HG03095 (cell line): Measurements from ENCODE around the gene CNTRL.
"Not testable (repeated sequence)": the region's sequence is repeated elsewhere in the genome, so short reads cannot be mapped to it uniquely, and the experiment has no call there.

ENCODE experiments used
- ATAC-seq: cut with Tn5 transposase; IDR thresholded peaks from one replicate; pipeline ENCODE4 v1.9.1; 2021; ENCODE audit warnings: moderate library complexity; ENCODE audit not compliant: unreplicated experiment

Gene CNTRL

GRCh38 chr9:121123816-121124535, 49.2 kb downstream of the CNTRL start:
- no peak for ATAC-seq

DNA sequence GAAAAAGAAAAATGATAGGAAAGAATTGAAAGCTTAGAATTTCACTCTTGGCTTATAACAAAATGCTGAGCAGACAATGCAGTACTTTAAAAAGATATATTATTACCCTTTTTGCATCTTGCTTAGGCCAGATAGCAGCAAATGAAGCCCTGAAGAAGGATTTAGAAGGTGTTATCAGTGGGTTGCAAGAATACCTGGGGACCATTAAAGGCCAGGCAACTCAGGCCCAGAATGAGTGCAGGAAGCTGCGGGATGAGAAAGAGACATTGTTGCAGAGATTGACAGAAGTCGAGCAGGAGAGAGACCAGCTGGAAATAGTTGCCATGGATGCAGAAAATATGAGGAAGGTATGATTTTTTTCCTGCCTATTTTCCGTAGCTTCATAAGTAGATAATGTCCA, 50.8 kb downstream of the CNTRL start:
- ATAC-seq, result no peak

DNA sequence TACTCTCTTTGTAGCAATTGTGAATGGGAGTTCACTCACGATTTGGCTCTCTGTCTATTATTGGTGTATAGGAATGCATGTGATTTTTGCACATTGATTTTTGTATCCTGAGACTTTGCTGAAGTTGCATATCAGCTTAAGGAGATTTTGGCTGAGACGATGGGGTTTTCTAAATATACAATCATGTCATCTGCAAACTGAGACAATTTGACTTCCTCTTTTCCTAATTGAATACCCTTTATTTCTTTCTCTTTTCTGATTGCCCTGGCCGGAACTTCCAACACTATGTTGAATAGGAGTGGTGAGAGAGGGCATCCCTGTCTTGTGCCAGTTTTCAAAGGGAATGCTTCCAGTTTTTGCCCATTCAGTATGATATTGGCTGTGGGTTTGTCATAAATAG, 54.6 kb downstream of the CNTRL start:
- not testable (repeated sequence) for ATAC-seq

DNA sequence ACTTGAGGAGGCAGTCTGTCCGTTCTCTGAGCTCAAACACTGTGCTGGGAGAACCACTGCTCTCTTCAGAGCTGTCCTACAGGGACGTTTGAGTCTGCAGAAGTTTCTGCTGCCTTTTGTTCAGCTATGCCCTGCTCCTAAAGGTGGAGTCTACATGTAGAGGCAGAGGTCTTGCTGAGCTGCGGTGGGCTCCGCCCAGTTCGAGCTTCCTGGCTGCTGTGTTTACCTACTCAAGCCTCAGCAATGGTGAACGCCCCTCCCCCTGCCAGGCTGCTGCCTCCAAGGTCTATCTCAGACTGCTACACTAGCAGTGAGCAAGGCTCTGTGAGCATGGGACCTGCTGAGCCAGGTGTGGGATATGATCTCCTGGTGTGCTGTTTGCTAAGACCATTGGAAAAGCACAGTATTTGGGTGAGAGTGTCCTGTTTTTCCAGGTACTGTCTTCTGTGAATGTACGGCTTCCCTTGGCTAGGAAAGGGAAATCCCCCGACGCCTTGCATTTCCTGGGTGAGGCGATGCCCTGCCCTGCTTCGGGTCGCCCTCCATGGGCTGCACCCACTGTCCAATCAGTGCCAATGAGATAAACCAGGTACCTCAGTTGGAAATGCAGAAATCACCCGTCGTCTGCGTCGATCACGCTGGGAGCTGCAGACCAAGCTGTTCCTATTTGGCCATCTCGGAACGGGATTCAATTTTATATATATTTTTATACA, 58.5 kb downstream of the CNTRL start:
- no peak for ATAC-seq

DNA sequence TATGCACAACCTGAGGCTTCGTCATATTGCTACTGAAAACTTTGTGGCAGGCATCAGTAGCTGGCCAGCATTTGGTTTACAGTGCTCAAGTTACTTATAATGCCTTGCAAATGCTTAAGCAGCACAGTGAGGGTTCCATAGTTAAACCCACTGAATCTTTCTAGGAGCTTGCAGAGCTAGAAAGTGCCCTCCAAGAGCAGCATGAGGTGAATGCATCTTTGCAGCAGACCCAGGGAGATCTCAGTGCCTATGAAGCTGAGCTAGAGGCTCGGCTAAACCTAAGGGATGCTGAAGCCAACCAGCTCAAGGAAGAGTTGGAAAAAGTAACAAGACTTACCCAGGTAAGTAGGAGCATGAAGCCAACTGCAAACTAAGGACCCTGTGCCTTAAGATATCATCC, 60.9 kb downstream of the CNTRL start:
- no peak for ATAC-seq

DNA sequence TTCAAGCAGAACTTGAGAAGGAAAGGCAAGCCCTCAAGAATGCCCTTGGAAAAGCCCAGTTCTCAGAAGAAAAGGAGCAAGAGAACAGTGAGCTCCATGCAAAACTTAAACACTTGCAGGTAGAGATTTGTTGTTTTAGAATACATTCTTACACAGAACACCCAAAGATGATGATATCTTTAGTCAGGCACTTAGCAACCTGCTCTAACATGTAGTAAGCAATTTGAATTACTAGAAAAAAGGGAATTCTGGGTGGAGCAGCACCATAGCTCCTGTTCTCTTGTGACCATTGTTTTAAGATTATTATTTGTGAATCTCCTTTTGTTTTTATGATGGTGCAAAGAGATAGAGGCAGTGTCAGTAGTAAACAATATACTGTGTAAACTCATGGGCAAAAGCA, 63.8 kb downstream of the CNTRL start:
- no peak for ATAC-seq

DNA sequence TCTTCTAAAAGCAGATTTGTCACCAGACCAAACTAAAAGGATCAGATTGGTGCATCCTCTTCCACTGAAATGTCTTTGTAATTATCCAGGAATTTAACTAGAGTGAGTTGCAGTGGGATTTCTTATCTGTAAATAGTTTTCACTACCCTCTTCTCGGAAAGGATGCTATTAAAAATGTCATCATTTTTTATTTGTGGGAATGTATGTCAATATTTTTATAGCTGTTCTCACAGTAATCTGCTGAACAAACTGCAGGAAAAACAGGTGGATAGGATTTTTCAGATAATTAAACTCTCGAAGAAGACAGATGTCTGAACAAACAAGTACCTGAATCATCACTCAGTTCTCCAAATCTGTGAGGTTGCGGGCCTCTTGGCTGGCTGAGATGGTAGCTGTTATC, 64.2 kb downstream of the CNTRL start:
- ATAC-seq, result no peak

DNA sequence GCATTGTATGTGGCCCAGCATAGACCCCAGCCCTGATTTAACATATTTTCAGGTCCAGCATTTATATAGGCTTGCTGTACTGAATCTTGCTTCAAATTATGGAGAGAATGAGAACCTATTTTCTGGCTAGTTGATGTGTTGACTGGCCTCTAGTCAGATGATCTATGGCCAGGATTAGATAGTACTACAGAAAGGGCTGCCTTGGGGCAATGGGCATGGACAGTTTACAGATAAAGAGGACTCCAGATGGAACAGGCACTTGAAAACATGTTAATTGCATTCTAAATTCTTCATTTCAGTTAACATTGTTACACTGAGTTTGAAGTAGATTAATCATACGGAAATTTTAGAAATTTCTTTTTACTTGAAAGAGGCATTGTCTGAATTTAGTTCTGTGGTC, 65.4 kb downstream of the CNTRL start:
- ATAC-seq, result no peak

DNA sequence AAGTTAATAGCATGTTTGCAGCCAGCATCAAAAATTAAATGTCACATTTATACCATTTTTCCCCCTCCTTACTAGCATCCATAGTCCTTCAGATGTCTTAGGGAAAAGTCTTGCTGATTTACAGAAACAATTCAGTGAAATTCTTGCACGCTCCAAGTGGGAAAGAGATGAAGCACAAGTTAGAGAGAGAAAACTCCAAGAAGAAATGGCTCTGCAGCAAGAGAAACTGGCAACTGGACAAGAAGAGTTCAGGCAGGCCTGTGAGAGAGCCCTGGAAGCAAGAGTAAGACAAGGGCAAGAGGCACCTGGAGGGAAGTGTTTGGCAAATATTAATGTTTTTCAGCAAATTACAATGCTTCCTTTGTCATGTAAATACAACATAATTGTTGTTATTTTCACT, 66.6 kb downstream of the CNTRL start:
- ATAC-seq, result no peak

GRCh38 chr9:121141706-121142105, 67.0 kb downstream of the CNTRL start:
- no peak for ATAC-seq

- no peak for ATAC-seq
Measured at GRCh38 chr9:121143771-121144170, 69.0 kb downstream of the CNTRL start.

- no peak for ATAC-seq
Measured at GRCh38 chr9:121144482-121144881, 69.7 kb downstream of the CNTRL start.

DNA sequence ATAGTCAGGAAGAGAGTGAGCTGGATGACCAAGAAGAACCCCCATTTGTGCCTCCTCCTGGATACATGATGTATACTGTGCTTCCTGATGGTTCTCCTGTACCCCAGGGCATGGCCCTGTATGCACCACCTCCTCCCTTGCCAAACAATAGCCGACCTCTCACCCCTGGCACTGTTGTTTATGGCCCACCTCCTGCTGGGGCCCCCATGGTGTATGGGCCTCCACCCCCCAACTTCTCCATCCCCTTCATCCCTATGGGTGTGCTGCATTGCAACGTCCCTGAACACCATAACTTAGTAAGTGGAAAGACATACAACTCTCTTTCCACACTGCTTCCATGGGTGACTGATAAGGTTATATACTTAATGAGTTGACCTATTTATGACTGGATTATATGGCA, 75.4 kb downstream of the CNTRL start:
- no peak for ATAC-seq

DNA sequence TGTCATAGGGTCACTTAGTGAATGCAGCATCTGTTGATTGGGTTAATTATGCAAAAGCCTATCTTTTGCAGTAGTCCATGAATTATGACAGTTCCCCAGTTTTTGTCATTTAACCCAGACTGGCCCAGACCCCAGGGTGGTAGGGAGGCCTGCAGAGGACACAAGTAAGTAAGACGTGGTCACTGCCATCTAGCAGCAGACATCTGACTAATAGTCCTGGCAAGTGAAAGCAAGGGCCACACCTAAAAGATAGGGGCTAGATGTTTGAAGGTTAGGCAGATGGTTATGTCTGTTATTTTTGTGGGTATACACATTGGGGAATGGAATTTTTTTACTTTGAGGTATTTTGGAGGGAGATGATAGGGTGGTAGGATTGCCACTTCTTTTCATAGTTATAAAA, 78.9 kb downstream of the CNTRL start:
- no peak for ATAC-seq

- no peak for ATAC-seq
Measured at GRCh38 chr9:121154782-121155181, 80.0 kb downstream of the CNTRL start.

DNA sequence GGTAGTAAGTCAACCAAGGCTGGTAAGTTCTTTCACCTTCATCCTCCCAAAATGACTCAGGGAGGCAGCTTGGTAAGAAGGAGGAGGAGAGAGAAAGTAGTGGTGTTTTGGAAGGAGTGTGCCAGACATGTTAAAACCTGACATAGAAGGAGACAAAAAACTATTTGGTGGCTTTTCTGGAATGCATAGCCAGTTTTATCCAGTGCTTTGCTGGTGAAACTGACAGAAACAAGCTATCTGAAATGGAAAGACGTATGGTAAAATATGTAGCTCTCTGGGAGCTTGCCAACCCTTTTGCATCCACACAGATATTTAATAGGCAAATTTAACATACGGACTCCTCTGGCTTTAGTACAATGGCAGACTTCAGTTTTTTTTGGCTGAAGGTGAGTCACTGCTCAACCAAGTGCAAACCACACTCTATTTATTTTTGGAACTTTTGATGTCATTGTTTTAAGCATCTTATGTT, 81.5 kb downstream of the CNTRL start:
- peak; percentile 82 for ATAC-seq

GRCh38 chr9:121157939-121158338, 83.2 kb downstream of the CNTRL start:
- no peak for ATAC-seq

DNA sequence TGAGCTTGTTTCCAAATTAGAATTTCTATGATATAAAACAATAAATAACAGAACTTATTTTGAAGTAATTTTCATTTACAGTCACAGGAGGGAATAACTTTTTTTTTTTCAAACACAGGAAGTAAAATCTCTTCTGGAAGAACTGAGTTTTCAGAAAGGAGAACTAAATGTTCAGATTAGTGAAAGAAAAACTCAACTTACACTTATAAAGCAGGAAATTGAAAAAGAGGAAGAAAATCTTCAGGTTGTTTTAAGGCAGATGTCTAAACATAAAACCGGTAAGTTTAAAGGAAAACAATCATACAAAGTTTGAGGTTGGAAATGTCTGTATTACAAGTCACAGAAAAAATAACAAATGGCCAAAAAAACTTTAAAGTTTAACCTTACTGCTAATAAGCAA, 85.3 kb downstream of the CNTRL start:
- ATAC-seq, result no peak

DNA sequence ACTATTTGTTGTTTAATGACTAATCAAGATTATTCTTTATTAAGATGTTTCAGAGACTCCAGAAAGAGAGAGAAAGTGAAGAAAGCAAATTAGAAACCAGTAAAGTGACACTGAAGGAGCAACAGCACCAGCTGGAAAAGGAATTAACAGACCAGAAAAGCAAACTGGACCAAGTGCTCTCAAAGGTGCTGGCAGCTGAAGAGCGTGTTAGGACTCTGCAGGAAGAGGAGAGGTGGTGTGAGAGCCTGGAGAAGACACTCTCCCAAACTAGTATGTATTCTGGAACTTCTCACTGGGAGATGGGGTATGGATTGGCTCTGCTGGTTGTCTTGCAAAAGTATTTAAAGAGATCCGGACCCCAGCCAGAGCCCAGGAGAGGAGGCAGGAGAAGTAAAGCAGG, 93.3 kb downstream of the CNTRL start:
- no peak for ATAC-seq

DNA sequence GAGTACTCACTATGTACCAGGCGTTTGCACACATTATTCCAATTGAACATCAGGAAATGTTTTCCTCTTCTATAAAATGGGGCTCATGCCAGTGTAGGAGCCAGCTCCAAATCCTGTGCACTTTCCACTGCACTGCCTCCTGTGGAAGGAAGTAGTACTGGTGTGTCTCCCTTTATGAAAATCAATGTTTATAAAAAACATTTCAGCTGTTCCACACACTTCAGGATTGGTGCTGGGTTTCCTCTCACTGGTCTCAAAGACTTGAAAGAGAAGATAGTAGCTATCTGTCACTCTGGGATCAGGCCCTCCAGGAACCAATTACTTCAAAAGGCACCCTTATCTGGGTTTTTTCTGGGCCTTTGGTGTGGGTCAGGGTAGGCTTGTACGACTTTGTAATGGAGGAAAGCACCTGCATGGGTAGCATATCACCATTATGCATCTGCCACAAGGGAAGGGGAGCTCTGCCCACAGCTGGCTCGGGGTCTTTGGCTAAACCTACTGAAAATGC, 94.4 kb downstream of the CNTRL start:
- ATAC-seq, result no peak

- no peak for ATAC-seq
Measured at GRCh38 chr9:121171236-121171635, 96.5 kb downstream of the CNTRL start.

DNA sequence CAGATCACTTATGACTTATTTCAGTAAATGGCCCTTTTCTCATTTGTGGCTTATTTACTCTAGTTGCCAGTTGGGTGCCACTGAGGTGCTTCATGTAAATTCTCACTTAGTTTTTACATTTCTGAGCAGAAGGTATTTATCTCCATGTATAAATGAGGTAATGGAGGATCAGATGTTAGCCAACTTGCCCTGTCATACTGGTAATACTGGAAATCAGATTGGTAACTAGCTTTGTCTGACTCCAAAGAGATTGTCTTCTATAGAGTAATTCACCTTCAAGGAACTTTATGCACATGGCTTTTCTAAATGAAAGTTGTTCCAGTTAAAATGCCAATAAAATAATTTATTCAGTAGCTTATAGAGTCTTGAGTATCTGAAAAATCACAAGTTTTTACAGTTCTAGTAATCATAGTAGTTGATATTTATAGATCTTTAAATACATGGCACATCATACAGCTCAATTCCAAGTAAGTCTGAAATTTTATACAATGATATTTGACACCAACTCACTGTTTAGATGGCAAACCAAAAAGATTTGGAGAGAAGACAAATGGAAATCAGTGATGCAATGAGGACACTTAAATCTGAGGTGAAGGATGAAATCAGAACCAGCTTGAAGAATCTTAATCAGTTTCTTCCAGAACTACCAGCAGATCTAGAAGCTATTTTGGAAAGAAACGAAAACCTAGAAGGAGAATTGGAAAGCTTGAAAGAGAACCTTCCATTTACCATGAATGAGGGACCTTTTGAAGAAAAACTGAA, 98.2 kb downstream of the CNTRL start:
- no peak for ATAC-seq
